GM23338 (cell line): ENCODE measurements around the gene PXT1. TPM values are rescaled to one million over a fixed set of nuclear protein-coding genes. Genes with fewer than 3 reads are reported as not detected.

Experiments used
- ATAC-seq: fragments of 200-7000 bp; cut with Tn5 transposase; 3 replicates; pipeline ENCODE4 v1.9.1; 2020
- DNase-seq: peaks from one replicate; pipeline ENCODE4 v3.0.0-alpha.2; 2015; ENCODE audit warnings: low spot score
- H2AFZ ChIP-seq: fragments of 200-600 bp; sonication (generic); 2 replicates; pipeline ENCODE4 v1.8.0; 2016; ENCODE audit warnings: antibody characterized with exemption, mild to moderate bottlenecking, moderate library complexity
- H3F3A ChIP-seq: fragments of 200-600 bp; sonication (generic); replicated peaks from 2 replicates; pipeline ENCODE4 v1.8.0; 2017; ENCODE audit warnings: antibody characterized with exemption, mixed run types, low read depth
- H3K27ac ChIP-seq: fragments of 200-600 bp; sonication (generic); 2 replicates; pipeline ENCODE4 v1.6.1; 2016; ENCODE audit warnings: low read depth
- H3K27me3 ChIP-seq: fragments of 200-600 bp; sonication (generic); 2 replicates; pipeline ENCODE4 v1.8.0; 2016; ENCODE audit warnings: mild to moderate bottlenecking, mixed run types, moderate library complexity; ENCODE audit not compliant: insufficient read depth
- H3K36me3 ChIP-seq: fragments of 200-600 bp; sonication (generic); 2 replicates; pipeline ENCODE4 v1.8.0; 2016; ENCODE audit warnings: mild to moderate bottlenecking; ENCODE audit not compliant: insufficient read depth
- H3K4me1 ChIP-seq: fragments of 200-600 bp; sonication (generic); 2 replicates; pipeline ENCODE4 v1.8.0; 2016; ENCODE audit warnings: mild to moderate bottlenecking, moderate library complexity; ENCODE audit not compliant: insufficient read depth
- H3K4me2 ChIP-seq: fragments of 200-600 bp; sonication (generic); 2 replicates; pipeline ENCODE4 v1.7.1; 2017; ENCODE audit warnings: mixed run types
- H3K4me3 ChIP-seq: fragments of 200-600 bp; sonication (generic); 2 replicates; pipeline ENCODE4 v1.6.1; 2016; ENCODE audit warnings: mixed run types
- H3K79me2 ChIP-seq: fragments of 200-600 bp; sonication (generic); replicated peaks from 2 replicates; pipeline ENCODE4 v1.8.0; 2017; ENCODE audit warnings: mild to moderate bottlenecking; ENCODE audit not compliant: insufficient read depth
- H3K9me2 ChIP-seq: fragments of 200-600 bp; sonication (generic); 2 replicates; pipeline ENCODE4 v1.8.0; 2017; ENCODE audit not compliant: insufficient read depth
- H4K20me1 ChIP-seq: fragments of 200-600 bp; sonication (generic); replicated peaks from 2 replicates; pipeline ENCODE4 v1.8.0; 2017; ENCODE audit warnings: mild to moderate bottlenecking; ENCODE audit not compliant: insufficient read depth
- H3K27ac Mint-ChIP-seq: 2 replicates; pipeline ENCODE4 v1.8.0; 2020; ENCODE audit warnings: inconsistent platforms, mild to moderate bottlenecking, moderate library complexity, mixed read lengths
- H3K27me3 Mint-ChIP-seq: 3 replicates; pipeline ENCODE4 v1.8.0; 2022; ENCODE audit warnings: low read depth, mild to moderate bottlenecking, moderate library complexity, mixed read lengths, inconsistent platforms; ENCODE audit not compliant: insufficient read depth, poor library complexity
- H3K36me3 Mint-ChIP-seq: 3 replicates; pipeline ENCODE4 v1.8.0; 2021; ENCODE audit warnings: low read depth, mild to moderate bottlenecking, inconsistent platforms, moderate library complexity, mixed read lengths
- H3K4me1 Mint-ChIP-seq: 3 replicates; pipeline ENCODE4 v1.8.0; 2020; ENCODE audit warnings: mild to moderate bottlenecking, inconsistent platforms, mixed read lengths
- H3K4me3 Mint-ChIP-seq: 3 replicates; pipeline ENCODE4 v1.8.0; 2021; ENCODE audit warnings: moderate library complexity, mild to moderate bottlenecking, inconsistent platforms, mixed read lengths
- H3K9me3 Mint-ChIP-seq: 3 replicates; pipeline ENCODE4 v1.8.0; 2020; ENCODE audit warnings: moderate library complexity, mild to moderate bottlenecking, inconsistent platforms, mixed read lengths
- CREB1 ChIP-seq: fragments of 250-450 bp; sonication (Bioruptor Pico); IDR thresholded peaks from 2 replicates; pipeline ENCODE4 v1.5.0; 2020; ENCODE audit warnings: low read depth, mild to moderate bottlenecking, moderate library complexity
- EZH2 ChIP-seq: fragments of 200-600 bp; sonication (generic); IDR thresholded peaks from one replicate; pipeline ENCODE4 v1.8.0; 2017; ENCODE audit warnings: antibody characterized with exemption, mild to moderate bottlenecking, low read depth; ENCODE audit not compliant: unreplicated experiment
- EZH2phosphoT487 ChIP-seq: fragments of 200-600 bp; sonication (generic); IDR thresholded peaks from one replicate; pipeline ENCODE4 v1.8.1; 2018; ENCODE audit warnings: antibody characterized with exemption; ENCODE audit not compliant: unreplicated experiment
- JUNB ChIP-seq: IDR thresholded peaks from one replicate; pipeline ENCODE4 v1.6.1; 2016; ENCODE audit warnings: antibody characterized with exemption; ENCODE audit not compliant: unreplicated experiment
- NANOG ChIP-seq: IDR thresholded peaks from 2 replicates; pipeline ENCODE4 v1.6.1; 2016; ENCODE audit warnings: antibody characterized with exemption, borderline replicate concordance
- POLR2AphosphoS5 ChIP-seq: IDR thresholded peaks from 2 replicates; pipeline ENCODE4 v1.6.1; 2016; ENCODE audit warnings: antibody characterized with exemption, low read depth
- STAT1 ChIP-seq: IDR thresholded peaks from one replicate; pipeline ENCODE4 v1.6.1; 2016; ENCODE audit warnings: antibody characterized with exemption; ENCODE audit not compliant: unreplicated experiment
- ZNF114 ChIP-seq: fragments of 250-450 bp; sonication (Bioruptor Pico); IDR thresholded peaks from 2 replicates; pipeline ENCODE4 v1.5.0; 2020; ENCODE audit warnings: mild to moderate bottlenecking, moderate library complexity
- ZNF331 ChIP-seq: fragments of 250-450 bp; sonication (Bioruptor Pico); IDR thresholded peaks from 2 replicates; pipeline ENCODE4 v1.5.0; 2020; ENCODE audit warnings: low read depth, mild to moderate bottlenecking, moderate library complexity
- polyA plus RNA-seq: library from polyadenylated mRNA; unstranded; fragments of >200 nt; fragmentation: Nextera tagmentation; extraction: Ambion mirVana; gene quantifications from 2 replicates; pipeline ENCODE4 v1.2.1, GENCODE V29; 2016
- total RNA-seq: library from RNA; depleted of rRNA; stranded (reverse); fragments of >200 nt; shearing (Covaris generic); gene quantifications from 2 replicates; pipeline ENCODE4 v1.2.3, GENCODE V29; 2014
- TF ChIP-seq, protein P1 (sequence below): IDR thresholded peaks from 2 replicates; pipeline ENCODE4 v1.6.1; 2016; ENCODE audit warnings: antibody characterized with exemption
- TF ChIP-seq, protein P2 (sequence below): fragments of 250-450 bp; sonication (Bioruptor Pico); IDR thresholded peaks from 2 replicates; pipeline ENCODE4 v1.5.0; 2020; ENCODE audit warnings: mild to moderate bottlenecking, moderate library complexity
- TF ChIP-seq, protein P3 (sequence below): IDR thresholded peaks from one replicate; pipeline ENCODE4 v1.6.1; 2018; ENCODE audit warnings: antibody characterized with exemption; ENCODE audit not compliant: unreplicated experiment
- TF ChIP-seq, protein P4 (sequence below), 2 experiments: fragments of 200-600 bp in 1 of 2; sonication (generic) in 1 of 2; conservative IDR thresholded peaks; 2 replicates each; pipeline versions ENCODE4 v1.5.1 to v1.6.1; 2016 to 2017; ENCODE audit warnings: antibody characterized with exemption in 2 of 2, low read depth in 2 of 2, mild to moderate bottlenecking in 2 of 2, moderate library complexity in 1 of 2

PXT1 gene
- total and polyA plus RNA-seq, 2 experiments from 2014 or later = 0.14 TPM; not detected in 1

DNA sequence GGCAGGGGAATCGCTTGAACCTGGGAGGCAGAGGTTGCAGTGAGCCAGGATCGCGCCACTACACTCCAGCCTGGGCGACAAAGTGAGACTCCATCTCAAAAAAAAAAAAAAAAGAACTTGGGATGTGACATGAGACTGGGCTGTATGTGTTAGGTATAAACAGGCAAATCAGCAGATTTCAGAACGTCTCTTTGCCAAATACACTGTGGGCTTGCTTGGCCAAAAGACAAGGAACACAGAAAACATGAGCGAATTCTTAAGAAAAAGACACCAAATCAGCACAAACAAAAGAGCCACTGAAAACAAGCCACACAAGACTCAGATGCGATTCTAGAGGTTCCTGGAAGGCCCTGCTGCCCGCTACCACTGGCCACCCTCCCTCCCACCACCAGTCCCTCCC is 67.7 kb downstream of the PXT1 start:
- Histone ChIP-seq H3F3A (no peaks in the 10 kb centered on the region), H3K4me2 (no peak overlapping the region), H4K20me1 (no peaks in the 10 kb centered on the region), H3K27ac (no peak overlapping the region), H3K27me3 (no peaks in the 10 kb centered on the region), H2AFZ (peak overlapping the region; percentile 32; the same call in 1 of the 2 replicates), H3K9me2 (no peaks in the 10 kb centered on the region), H3K79me2 (no peaks in the 10 kb centered on the region), H3K4me3 (no peak overlapping the region), H3K4me1 (0 out of 2 replicates have a peak, but pooled peaks cover 10% of the 10 kb centered on the region), H3K36me3 (no peaks in the 10 kb centered on the region)
- TF ChIP-seq JUNB = no peak
- TF ChIP-seq, protein P1, sequence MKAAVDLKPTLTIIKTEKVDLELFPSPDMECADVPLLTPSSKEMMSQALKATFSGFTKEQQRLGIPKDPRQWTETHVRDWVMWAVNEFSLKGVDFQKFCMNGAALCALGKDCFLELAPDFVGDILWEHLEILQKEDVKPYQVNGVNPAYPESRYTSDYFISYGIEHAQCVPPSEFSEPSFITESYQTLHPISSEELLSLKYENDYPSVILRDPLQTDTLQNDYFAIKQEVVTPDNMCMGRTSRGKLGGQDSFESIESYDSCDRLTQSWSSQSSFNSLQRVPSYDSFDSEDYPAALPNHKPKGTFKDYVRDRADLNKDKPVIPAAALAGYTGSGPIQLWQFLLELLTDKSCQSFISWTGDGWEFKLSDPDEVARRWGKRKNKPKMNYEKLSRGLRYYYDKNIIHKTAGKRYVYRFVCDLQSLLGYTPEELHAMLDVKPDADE = no peak
- TF ChIP-seq, protein P2, sequence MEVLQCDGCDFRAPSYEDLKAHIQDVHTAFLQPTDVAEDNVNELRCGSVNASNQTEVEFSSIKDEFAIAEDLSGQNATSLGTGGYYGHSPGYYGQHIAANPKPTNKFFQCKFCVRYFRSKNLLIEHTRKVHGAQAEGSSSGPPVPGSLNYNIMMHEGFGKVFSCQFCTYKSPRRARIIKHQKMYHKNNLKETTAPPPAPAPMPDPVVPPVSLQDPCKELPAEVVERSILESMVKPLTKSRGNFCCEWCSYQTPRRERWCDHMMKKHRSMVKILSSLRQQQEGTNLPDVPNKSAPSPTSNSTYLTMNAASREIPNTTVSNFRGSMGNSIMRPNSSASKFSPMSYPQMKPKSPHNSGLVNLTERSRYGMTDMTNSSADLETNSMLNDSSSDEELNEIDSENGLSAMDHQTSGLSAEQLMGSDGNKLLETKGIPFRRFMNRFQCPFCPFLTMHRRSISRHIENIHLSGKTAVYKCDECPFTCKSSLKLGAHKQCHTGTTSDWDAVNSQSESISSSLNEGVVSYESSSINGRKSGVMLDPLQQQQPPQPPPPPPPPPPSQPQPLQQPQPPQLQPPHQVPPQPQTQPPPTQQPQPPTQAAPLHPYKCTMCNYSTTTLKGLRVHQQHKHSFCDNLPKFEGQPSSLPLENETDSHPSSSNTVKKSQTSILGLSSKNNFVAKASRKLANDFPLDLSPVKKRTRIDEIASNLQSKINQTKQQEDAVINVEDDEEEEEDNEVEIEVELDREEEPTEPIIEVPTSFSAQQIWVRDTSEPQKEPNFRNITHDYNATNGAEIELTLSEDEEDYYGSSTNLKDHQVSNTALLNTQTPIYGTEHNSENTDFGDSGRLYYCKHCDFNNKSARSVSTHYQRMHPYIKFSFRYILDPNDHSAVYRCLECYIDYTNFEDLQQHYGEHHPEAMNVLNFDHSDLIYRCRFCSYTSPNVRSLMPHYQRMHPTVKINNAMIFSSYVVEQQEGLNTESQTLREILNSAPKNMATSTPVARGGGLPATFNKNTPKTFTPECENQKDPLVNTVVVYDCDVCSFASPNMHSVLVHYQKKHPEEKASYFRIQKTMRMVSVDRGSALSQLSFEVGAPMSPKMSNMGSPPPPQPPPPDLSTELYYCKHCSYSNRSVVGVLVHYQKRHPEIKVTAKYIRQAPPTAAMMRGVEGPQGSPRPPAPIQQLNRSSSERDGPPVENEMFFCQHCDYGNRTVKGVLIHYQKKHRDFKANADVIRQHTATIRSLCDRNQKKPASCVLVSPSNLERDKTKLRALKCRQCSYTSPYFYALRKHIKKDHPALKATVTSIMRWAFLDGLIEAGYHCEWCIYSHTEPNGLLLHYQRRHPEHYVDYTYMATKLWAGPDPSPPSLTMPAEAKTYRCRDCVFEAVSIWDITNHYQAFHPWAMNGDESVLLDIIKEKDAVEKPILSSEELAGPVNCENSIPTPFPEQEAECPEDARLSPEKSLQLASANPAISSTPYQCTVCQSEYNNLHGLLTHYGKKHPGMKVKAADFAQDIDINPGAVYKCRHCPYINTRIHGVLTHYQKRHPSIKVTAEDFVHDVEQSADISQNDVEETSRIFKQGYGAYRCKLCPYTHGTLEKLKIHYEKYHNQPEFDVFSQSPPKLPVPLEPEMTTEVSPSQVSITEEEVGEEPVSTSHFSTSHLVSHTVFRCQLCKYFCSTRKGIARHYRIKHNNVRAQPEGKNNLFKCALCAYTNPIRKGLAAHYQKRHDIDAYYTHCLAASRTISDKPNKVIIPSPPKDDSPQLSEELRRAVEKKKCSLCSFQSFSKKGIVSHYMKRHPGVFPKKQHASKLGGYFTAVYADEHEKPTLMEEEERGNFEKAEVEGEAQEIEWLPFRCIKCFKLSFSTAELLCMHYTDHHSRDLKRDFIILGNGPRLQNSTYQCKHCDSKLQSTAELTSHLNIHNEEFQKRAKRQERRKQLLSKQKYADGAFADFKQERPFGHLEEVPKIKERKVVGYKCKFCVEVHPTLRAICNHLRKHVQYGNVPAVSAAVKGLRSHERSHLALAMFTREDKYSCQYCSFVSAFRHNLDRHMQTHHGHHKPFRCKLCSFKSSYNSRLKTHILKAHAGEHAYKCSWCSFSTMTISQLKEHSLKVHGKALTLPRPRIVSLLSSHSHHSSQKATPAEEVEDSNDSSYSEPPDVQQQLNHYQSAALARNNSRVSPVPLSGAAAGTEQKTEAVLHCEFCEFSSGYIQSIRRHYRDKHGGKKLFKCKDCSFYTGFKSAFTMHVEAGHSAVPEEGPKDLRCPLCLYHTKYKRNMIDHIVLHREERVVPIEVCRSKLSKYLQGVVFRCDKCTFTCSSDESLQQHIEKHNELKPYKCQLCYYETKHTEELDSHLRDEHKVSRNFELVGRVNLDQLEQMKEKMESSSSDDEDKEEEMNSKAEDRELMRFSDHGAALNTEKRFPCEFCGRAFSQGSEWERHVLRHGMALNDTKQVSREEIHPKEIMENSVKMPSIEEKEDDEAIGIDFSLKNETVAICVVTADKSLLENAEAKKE (CRISPR knock-in tag) = no peak
- TF ChIP-seq, protein P3, sequence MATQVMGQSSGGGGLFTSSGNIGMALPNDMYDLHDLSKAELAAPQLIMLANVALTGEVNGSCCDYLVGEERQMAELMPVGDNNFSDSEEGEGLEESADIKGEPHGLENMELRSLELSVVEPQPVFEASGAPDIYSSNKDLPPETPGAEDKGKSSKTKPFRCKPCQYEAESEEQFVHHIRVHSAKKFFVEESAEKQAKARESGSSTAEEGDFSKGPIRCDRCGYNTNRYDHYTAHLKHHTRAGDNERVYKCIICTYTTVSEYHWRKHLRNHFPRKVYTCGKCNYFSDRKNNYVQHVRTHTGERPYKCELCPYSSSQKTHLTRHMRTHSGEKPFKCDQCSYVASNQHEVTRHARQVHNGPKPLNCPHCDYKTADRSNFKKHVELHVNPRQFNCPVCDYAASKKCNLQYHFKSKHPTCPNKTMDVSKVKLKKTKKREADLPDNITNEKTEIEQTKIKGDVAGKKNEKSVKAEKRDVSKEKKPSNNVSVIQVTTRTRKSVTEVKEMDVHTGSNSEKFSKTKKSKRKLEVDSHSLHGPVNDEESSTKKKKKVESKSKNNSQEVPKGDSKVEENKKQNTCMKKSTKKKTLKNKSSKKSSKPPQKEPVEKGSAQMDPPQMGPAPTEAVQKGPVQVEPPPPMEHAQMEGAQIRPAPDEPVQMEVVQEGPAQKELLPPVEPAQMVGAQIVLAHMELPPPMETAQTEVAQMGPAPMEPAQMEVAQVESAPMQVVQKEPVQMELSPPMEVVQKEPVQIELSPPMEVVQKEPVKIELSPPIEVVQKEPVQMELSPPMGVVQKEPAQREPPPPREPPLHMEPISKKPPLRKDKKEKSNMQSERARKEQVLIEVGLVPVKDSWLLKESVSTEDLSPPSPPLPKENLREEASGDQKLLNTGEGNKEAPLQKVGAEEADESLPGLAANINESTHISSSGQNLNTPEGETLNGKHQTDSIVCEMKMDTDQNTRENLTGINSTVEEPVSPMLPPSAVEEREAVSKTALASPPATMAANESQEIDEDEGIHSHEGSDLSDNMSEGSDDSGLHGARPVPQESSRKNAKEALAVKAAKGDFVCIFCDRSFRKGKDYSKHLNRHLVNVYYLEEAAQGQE = no peak
- TF ChIP-seq CREB1 (CRISPR knock-in tag) = no peak
- TF ChIP-seq, protein P4, sequence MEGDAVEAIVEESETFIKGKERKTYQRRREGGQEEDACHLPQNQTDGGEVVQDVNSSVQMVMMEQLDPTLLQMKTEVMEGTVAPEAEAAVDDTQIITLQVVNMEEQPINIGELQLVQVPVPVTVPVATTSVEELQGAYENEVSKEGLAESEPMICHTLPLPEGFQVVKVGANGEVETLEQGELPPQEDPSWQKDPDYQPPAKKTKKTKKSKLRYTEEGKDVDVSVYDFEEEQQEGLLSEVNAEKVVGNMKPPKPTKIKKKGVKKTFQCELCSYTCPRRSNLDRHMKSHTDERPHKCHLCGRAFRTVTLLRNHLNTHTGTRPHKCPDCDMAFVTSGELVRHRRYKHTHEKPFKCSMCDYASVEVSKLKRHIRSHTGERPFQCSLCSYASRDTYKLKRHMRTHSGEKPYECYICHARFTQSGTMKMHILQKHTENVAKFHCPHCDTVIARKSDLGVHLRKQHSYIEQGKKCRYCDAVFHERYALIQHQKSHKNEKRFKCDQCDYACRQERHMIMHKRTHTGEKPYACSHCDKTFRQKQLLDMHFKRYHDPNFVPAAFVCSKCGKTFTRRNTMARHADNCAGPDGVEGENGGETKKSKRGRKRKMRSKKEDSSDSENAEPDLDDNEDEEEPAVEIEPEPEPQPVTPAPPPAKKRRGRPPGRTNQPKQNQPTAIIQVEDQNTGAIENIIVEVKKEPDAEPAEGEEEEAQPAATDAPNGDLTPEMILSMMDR (conservative IDR thresholded peaks at IDR 0.05; ENCODE audit: low read depth in 2 of 2) = no peak
- no peak for TF ChIP-seq NANOG
- no peak for TF ChIP-seq ZNF114
- TF ChIP-seq STAT1 = no peak
- no peak for TF ChIP-seq ZNF331 (CRISPR knock-in tag)
- no peak for TF ChIP-seq EZH2
- TF ChIP-seq EZH2phosphoT487 = no peak
- TF ChIP-seq POLR2AphosphoS5 = no peak
- Mint-ChIP-seq H3K27me3 (peaks cover 8% of the 10 kb centered on the region), H3K4me1 (peaks cover 21% of the 10 kb centered on the region), H3K9me3 (no peaks in the 10 kb centered on the region), H3K4me3 (no peak overlapping the region), H3K27ac (no peak overlapping the region), H3K36me3 (peaks cover 4% of the 10 kb centered on the region; the same call in 1 of the 3 replicates)
- no peak for ATAC-seq
- DNase-seq = no peak
